Anterior cingulate cortex (tissue), 58 donors: ENCODE measurements around the gene RAB11FIP4.
A peak's percentile ranks its signal among the peaks of the same experiment; 100 is the strongest.

Experiments used
- DNase-seq, 58 donors: peaks; one replicate each; lab custom pipeline; 2025; lab: John Stamatoyannopoulos, UW

RAB11FIP4 gene

DNA sequence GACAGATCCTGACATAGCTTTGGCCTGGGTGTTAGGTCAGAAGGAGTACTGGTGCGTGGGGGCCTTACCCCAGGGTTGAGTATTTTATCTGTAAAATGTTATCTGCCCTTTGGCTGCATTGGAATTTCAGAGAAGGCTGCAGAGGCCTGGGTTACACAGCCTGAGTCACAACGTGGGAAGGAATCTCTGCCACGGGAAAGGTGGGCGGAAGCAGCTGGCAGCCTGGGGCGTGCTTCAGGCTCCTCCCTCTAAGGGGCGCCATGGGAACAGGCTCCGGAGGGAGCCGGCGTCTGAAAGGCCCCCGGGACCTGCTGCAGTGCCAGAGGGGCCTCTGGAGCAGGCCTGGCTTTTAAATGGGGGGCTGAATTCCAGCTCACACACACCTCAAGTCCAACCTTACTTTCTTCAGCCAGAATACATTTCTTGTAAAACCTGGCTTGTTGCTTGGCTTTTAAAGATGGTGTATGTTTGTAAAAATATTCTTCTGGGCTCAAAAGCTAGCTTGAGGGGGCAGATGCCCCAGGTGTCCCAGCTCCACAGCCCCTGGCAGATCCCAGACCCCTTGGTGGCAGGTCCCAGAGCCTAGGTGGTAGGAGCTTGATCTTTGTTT lies 142.2 kb downstream of the RAB11FIP4 start:
- peak in 35 of 58 donors; percentile 4 to 79 (median 33) for DNase-seq

DNA sequence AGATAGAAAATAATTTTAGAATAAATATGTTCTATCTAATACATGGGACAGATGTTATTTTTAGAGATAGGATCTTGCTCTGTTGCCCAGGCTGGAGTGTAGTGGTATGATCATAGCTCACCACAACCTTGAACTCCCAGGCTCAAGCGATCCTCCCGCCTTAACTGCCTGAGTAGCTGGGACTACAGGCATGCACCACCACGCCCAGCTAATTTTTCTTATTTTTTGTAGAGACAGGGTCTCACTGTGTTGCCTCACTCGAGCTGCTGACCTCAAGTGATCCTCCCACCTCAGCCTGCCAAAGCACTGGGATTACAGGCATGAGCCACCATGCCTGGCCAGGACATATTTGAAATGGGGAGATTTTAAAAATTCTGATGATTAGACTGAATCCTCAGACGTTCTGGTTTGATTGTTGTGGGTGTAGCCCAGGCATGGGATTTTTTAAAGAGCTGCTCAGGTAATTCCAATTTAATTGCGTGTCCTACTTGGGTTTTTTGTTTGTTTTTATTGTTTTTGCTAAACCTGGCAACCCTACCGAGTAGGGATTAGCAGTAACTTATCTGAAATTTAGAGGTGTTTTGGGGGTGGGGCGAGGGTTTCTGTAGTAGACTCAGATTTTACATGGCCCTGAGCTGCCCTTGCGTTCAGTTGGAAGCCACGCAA lies 142.9 kb downstream of the RAB11FIP4 start:
- no peak for DNase-seq

DNA sequence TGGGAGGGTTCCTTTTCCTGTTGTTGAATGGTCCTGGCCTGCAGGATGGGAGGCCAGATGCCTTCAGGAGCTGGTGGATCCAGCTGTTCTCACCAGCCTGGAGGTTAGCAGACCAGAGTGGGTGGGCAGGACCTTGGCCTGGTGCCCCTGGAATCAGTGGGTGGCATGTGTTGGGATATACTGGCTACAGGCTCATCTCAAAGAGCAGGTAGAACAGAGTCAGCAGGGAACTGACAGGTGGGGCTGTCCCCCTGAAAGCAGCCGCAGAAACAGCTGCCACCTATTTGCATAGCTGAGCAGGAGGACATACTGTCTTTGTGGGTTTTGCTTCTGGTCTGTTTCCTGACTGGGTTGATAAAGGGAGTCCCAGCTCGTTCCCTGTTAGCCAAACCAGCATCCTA lies 144.1 kb downstream of the RAB11FIP4 start:
- no peak for DNase-seq

DNA sequence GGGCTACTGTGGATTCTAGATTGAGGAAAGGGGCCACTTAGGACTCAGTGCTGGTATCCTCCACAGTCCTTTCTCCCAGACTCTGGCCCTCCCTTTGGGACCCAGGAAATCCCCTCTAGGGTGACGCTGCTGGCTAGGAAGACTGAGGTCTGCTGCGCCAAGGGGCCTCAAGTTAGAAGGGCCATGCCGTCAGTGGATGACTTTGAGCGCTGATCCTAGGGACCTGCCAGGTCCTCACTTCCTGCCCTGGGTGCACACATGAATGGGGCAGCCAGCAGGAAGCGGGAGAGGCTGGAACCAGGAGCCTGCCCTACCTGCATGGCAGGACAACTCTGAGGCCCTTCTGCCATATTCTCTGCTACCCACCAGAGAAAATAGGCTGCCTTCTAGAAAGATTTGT lies 145.0 kb downstream of the RAB11FIP4 start:
- DNase-seq, result no peak

DNA sequence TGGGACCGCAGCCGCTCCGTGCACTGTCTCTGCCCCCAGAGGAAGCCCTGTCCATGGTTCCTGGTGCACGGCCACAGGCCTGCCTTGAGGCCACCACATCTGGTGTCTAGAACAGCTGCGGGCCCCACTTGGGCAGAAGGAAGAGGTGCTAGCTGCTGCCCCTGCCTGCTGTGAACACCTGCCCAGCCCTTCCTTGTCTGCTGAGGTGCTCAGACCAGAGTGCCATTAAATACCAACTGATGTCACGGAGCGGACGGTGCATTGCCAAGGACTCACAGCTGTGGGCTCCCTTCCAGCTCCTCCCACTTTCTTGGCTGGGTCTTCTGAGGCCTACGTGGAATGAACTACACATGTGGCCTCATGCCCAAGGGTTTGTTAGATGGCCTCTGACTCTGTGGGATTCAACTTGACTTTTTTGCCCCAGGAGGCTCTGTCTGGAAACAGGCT lies 146.1 kb downstream of the RAB11FIP4 start:
- no peak for DNase-seq

DNA sequence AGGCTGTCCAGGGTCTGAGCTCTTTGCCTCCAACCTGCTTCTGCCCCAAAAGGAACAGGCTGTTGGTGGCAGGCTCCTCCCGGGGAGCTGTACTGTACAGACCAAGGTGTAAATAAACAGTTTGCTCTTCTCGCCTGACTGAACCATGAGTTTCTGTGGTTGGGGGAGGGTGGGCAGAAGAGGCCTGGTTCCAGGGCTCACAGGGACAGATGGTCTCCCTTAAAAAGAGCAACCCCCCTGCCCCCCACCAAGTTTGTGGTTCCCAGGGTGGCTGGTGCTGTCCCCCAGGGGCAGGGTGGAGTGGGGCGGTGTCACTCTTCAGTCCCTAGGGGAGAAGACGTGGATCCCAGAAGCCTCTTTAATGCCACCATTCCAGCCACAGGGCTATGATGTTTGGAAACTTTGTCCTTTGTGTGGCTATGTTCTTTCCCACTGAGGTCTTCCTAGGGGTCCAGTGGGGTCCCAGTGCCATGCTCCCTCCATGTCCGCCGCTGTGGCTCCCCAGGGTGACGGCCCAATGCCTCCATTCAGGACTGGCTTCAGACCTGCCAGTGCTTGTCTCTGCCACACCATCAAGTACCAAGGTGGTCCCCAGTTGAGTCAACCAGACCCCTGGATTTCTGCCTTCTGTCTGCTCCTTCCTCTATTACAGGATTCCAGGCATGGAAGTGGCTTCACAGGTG lies 146.7 kb downstream of the RAB11FIP4 start:
- no peak for DNase-seq

DNA sequence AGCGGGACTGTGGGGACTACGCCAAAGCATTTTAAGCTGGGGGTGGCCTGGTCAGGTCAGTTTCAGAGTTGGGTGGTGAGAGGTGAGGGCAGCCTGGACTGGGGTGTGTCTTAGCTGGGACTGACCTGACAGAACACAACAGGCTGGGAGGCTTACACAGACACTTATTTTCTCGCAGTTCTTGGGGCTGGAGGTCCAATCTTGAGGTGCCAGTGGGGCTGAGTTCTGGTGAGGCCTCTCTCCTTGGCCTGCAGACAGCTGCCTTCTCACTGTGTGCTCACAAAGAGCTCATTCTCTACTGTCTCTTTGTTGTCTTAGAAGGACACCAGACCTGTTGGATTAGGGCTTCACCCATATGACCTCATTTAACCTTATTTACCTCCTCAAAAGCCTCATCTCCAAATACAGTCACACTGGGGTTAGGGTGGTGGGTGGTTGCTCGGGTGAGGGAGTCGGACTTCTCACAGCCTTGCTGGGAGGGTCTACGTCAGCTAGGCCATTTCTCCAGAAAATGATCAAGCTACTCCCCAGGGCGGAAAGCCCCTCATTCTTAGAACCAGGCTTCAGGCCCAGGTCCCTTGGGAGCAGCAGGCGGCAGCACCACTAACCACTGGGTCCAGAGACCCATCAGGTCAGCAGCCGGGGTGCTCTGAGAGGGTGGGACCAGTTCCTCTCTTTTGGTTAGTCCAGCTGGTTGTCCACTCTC lies 149.3 kb downstream of the RAB11FIP4 start:
- DNase-seq, result no peak

DNA sequence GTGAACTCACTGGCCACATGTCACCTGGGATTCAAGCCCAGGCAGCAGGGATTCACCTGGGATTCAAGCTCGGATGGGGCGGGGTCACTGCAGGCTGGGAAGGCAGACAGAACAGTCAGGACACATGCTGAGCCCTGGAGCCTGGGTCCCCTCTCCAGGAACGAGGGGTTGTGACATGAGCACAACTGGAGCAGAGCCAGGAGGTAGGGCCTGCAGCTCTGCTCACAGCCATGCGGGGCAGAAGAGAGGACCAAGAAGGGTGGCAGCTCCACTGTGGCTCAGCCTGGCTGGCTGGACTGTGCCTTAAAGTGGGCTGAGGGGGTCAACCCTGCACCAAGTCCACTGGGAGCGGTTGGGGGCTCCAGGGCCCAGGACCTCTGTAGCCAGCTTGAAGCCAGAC lies 150.1 kb downstream of the RAB11FIP4 start:
- no peak for DNase-seq

DNA sequence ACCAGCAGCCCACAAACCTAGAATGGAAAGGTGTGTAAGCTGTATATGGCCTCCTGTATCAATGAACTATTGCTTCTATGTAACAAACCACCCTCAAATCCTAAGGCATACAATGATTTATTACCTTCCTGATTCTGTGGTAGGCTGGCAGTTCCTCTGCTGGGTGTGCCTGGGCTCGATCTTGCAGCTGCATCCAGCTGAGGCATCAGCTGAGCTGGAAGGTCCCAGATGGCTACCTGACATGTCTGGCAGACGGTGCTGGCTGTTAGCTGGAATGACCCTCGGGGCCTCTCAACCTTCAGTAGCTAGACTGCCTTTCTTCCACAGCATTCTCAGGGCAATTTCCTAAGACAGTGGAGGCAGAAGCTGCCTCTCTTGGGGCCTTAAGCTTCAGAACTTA lies 152.7 kb downstream of the RAB11FIP4 start:
- DNase-seq, result no peak

DNA sequence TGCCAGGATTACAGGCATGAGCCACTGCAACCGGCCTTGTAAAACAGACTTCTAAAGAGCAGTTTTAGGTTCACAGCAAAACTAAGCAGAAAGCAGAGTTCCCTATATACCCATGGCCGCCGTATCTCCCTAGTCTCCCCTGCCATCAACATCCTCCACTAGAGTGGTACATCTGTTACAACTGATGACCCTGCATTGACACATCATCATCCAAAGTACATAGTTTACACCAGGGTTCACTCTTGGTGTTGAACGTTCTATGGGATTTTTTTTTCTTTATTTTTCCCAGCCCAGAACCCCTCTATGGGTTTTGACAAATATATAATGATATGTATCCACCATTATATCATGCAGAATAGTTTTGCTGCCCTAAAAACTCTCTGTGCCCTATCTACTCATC lies 155.2 kb downstream of the RAB11FIP4 start:
- no peak for DNase-seq

DNA sequence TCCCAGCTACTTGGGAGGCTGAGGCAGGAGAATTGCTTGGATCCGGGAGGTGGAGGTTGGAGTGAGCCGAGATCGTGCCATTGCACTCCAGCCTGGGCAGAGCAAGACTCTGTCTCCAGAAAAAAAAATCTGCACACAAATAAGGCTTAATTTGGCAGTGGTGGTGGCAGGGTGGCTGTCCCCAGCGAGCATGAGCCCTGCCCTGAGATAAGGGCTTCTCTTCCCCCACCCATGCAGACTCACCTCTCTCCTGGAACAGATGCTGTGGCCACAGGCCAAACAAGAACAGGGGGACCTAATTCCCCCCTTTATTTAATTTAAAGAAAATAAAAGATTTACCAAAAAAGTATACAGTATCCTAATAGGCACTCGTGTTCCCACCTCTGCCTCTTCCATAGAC lies 157.2 kb downstream of the RAB11FIP4 start:
- DNase-seq, result peak in 1 of 58 donors; percentile 41

DNA sequence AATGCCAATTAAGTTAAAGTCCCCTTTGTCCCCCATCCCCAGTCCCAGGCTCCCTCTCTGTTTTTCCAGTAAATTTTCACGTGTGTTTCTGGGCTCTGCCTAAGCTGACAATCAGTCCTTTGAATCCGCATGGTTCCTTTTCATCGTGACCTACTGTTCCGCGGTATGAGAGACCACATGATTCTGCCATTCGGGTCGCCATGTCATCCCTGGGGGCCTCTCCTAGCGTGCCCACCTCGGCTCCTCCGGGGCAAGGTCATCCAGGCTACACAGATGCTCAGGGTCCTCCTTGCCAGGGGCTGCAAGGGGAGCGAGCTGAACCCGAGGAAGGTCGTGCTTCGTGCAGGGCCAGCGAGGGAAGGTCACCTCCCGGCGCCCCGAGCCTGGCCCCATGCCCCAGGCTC lies 157.6 kb downstream of the RAB11FIP4 start:
- DNase-seq, result peak in 19 of 58 donors; percentile 33 to 75 (median 61)

DNA sequence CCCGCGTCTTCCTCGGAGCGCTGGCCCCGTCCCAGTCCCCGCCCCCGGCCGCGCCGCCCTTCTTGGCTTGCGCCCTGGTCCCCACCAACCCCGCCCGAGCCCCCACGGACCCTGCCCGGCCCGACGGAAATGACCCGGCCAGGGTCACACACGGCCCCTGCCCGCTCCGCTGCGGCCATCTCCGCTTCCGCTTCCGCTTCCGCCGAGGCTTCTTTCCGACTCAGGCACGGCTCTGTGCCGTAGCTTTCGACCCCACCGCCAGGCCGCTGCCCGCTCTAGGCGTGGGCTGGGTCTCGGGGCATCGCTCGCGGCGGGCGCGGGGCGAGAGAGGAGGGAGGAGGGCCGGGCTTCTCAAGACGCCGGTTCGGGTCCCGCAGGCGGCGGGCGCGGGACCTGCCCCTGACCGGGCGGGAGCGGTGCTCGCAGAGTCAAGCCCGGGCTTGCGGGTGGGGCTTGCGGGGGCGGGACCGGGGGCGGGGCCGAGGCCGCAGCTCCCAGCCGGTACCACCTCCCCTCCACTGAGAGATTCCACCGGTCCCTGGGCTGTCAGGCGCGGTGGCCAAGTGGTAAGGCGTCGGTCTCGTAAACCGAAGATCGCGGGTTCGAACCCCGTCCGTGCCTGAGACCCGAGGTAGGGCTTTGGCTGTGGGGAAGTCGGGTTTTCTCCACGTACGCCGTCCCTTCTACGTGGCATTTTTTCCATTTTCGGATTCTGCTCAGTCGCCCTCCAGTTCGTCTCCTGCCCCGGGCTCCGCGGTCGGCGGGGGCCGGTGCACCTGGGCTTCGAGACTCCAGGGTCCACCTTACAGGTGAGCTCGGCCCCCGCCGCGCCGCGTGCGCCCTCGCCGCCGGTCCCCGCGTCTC lies 158.3 kb downstream of the RAB11FIP4 start:
- peak; percentile 56 to 97 (median 90) for DNase-seq

DNA sequence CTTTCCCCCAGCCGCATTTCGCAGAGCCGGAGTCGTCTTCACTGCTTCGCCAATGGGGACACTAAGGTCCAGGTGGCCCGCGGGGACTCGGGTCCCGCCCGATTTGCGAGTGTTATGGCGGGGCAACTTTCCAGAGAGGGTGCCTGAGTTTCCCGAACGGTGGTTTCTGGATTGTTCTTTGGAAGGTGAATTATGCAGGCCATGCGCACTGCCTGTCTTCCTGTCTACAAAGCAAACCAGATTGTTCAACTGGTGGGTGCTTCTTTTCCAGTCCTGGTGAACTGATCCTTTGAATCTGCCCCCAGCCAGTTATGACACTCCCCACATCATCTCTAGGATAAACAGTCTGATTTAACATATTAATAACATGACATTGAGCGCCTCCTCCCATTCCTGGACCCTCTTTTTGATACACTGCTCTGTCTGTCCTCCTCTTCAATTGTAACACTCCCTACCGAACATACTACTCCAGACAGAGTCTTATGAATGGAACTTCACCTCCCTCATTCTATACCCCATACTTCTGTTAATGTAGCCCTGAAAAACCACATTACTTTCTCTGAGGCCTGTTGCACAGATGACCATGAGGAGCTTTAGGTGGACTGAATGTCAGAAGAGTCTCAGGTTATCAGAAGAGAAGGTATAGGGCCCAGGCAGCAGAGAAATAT lies 159.0 kb downstream of the RAB11FIP4 start:
- peak in 12 of 58 donors; percentile 27 to 76 (median 52) for DNase-seq

DNA sequence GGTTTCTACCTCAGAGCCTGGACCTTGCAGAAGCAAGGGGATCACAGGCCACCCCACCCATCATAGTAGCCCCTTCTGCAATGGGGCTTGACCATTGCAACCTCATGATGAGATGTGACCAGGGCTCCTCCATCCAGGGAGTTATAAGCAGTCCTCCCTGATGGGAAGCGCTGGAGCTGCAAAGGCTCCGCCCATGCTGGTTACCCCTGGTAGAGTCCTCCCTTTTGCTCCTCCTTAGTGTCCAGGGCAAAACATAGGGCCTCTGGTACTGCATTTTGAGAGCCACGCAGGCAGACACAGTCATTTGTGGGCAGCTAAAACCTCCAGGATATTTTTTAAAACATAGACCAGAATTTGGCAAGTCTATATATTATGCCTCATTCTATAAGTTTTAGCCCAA lies 161.1 kb downstream of the RAB11FIP4 start:
- DNase-seq, result no peak

DNA sequence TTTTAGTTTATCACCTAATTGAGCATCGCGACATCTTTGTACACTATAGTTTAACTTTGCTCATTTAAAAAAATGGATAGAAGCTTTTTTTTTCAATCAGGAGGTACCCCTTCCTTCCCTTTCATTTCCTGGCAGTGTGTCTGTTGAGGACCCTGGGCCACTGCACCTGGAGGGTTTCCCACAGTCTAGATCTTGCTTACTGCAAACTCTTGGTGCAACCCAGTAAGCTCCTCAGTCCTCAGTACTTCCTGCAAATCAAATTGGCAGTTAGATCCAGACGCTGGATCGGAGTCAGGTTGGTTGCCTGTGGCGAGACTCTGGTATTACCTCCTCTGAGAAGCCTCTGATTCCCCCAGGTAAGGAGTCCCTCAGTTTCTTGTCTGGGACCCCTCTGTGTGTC lies 162.0 kb downstream of the RAB11FIP4 start:
- DNase-seq, result no peak

DNA sequence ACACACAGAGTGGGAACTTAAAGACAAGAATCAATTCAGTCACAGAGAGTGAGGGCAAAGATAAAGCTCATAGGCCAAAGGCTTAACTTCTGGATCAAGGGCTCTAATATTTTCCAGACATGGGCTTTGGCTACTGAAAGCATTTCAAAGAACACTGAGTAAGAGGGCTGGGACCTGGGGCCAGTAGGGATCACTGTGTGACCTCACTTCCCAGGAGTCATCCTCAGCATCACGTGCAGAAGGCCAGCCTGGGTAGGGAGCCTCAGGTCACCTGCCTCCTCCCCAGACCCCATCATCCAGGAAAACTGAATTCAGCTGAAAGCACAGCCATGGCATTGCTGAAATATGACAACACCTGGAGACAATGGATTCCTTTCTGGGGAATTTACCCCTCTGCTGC lies 163.5 kb downstream of the RAB11FIP4 start:
- no peak for DNase-seq

DNA sequence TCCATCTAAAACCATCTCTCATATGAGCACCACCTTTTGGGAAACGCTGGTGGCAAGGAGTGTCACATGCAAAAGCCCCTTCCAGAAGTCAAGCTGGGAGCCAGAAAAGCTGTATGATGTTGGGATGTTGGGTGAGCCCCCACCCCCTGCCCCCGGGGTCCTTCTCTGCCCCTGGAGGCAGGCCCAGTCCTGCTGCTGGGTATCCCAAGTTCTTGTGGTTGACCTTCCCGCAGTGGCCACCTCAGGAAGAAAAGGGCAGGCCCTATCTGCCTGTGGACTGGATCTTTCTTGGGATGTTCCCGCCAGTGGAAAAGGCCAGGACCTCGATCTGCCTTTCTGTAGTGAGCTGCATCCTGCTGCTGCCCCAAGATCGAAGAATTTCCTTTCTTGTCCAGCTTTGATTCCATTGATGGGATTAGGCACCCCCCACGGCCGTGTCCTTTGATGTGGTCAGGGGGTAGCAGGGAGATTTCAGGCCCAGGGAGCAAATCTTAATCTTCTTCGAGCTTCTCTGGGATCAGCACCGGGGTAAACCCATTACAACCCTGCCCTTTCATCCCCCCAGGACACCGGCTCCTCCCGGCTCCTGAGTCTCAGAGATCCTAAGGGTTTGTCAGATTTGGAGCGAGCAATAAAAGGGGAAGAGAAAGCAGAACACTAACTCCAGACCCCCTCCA lies 165.6 kb downstream of the RAB11FIP4 start:
- DNase-seq, result no peak
